Measurements from ENCODE around the gene MKNK2.
"Not testable (repeated sequence)": the region's sequence is repeated elsewhere in the genome, so short reads cannot be mapped to it uniquely, and the experiment has no call there.

The MKNK2 gene

GRCh38 chr19:2043961-2044708 is 6.9 kb downstream of the MKNK2 start:
- no peak for DNase-seq

- DNase-seq = peak in 1 of 14 donors; percentile 42
These were observed 7.8 kb downstream of the MKNK2 start for GRCh38 chr19:2043251-2043641.

GRCh38 chr19:2042485-2043250 is 8.4 kb downstream of the MKNK2 start:
- DNase-seq = no peak

GRCh38 chr19:2041683-2042484 is 9.2 kb downstream of the MKNK2 start:
- DNase-seq = peak; percentile 77 to 98 (median 92)

GRCh38 chr19:2041433-2041682 is 9.7 kb downstream of the MKNK2 start:
- no peak for DNase-seq

- no peak for DNase-seq
These were observed 10.2 kb downstream of the MKNK2 start for GRCh38 chr19:2040647-2041432.

GRCh38 chr19:2039959-2040646 is 10.9 kb downstream of the MKNK2 start:
- DNase-seq = no peak

GRCh38 chr19:2039089-2039958 is 11.7 kb downstream of the MKNK2 start:
- DNase-seq = no peak

- DNase-seq = no peak
These were observed 12.6 kb downstream of the MKNK2 start for GRCh38 chr19:2038284-2039088.

GRCh38 chr19:2037651-2038255 is 13.3 kb downstream of the MKNK2 start:
- DNase-seq = no peak

- no peak for DNase-seq
These were observed 14.6 kb downstream of the MKNK2 start for GRCh38 chr19:2036424-2036823.

GRCh38 chr19:2035590-2035991 is 15.5 kb downstream of the MKNK2 start:
- DNase-seq = no peak

GRCh38 chr19:2034729-2035589 is 16.1 kb downstream of the MKNK2 start:
- DNase-seq = no peak

GRCh38 chr19:2034253-2034652 is 16.8 kb downstream of the MKNK2 start:
- not testable (repeated sequence) for DNase-seq

- DNase-seq = no peak
These were observed 17.3 kb downstream of the MKNK2 start for GRCh38 chr19:2033825-2034159.

GRCh38 chr19:2033115-2033824 is 17.8 kb downstream of the MKNK2 start:
- no peak for DNase-seq

- peak; percentile 76 to 99 (median 96) for DNase-seq
These were observed 18.6 kb downstream of the MKNK2 start for GRCh38 chr19:2032296-2032941.
